DMS114 treated with DMSO at 0.1 percent for 48 hours (cell line): Measurements from ENCODE around the gene LRMDA.

Source experiments
- DNase-seq: peaks from one replicate; lab custom pipeline; 2025; ENCODE audit not compliant: unreplicated experiment; lab: John Stamatoyannopoulos, UW

The LRMDA gene

GRCh38 chr10:75655791-75656451 is 224.5 kb downstream of the LRMDA start:
- DNase-seq = no peak

DNA sequence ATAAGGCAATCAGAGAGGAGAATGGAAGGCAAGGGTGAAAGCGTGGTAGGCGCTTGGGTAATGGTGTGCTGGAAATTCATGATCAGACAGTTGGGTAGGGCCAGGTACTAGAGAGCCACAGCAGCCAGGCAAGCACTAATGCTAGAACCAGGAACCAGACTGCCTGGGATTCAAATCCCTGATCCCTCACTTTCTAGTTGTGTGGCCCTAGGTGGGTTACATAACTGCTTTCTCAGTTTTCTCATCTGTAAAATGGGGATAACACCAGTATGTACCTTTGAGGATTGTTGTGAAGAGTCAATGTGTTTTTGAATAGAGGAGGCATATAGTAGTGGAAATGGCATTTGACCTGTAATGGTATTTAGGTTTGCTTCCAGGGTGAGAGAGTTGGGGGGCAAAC is 225.9 kb downstream of the LRMDA start:
- DNase-seq = no peak

DNA sequence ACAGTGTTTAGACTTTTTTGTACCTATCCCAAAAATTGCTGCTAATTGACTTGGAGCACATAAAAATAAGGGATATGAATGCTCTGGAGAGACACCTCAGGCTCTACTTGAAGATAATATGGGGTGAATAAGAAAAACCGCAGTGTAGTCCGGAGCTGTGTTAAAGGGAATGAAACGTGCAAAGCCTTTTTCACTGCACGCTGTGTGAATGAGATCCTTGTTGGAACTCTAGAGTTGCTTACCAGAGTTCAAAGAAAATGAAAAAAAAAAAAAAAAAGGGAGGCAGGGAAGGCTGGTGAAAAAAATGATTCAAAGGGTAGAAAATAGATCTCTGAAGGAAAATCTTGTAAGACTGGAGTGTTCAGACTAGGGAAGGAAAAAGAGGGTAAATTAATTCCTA is 226.6 kb downstream of the LRMDA start:
- DNase-seq = no peak

DNA sequence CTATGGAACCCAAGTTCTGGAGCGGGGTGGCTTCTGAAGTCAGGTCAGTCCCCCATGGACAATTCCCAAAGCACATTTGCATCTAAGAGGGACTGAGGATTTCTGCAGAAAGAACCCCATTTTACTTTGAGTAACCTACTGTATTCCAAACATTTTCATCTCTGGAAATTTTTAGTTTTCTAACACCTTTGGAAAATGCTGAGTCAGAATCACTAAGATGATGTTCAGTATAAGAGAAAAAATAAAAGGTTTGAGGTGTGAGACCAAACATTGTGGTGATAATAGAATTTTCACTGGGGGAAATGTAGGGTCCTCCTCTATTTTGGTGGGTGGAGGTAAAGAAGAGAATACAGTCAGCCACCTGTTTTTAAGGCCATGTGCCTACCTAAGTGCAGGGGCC is 227.1 kb downstream of the LRMDA start:
- no peak for DNase-seq

GRCh38 chr10:75658915-75659314 is 227.5 kb downstream of the LRMDA start:
- DNase-seq = no peak

DNA sequence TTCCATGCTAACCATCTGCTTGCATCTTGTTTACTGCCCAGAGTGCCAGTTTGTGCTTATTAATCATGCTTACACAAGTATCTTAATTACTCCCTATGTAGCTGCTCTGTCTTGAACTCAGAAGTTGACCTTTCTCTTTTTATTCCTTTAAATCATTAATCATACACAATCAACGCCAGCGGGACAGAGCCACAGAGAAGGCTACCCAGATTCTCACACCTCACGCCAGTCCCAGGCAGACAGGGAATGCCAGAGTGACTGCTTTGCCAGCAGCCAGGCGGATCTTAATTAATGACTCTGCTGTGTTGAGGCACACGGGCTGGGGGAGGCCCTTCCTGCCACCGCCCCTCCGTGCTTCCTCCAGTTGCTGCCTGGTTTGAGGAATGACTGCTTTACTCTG is 229.4 kb downstream of the LRMDA start:
- DNase-seq = no peak

DNA sequence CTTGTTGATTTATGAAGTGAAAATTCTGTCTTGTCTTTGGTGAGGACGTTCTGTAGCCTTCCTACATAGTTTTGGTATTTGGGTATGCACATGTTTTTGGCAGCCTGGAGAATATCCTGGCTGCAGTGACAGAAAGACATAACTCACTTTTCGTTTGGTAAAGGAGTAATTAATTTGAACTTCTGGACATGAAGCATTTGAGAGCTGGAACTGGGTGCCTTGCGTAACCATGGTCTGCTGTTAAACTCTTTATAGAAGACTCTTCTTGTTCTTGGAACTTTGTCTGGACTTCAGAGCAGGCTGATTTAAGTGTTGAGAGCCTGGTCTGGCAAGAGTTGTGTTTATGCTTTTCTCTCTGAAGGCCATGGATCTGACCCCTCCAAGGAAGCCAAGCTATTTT is 231.3 kb downstream of the LRMDA start:
- no peak for DNase-seq

DNA sequence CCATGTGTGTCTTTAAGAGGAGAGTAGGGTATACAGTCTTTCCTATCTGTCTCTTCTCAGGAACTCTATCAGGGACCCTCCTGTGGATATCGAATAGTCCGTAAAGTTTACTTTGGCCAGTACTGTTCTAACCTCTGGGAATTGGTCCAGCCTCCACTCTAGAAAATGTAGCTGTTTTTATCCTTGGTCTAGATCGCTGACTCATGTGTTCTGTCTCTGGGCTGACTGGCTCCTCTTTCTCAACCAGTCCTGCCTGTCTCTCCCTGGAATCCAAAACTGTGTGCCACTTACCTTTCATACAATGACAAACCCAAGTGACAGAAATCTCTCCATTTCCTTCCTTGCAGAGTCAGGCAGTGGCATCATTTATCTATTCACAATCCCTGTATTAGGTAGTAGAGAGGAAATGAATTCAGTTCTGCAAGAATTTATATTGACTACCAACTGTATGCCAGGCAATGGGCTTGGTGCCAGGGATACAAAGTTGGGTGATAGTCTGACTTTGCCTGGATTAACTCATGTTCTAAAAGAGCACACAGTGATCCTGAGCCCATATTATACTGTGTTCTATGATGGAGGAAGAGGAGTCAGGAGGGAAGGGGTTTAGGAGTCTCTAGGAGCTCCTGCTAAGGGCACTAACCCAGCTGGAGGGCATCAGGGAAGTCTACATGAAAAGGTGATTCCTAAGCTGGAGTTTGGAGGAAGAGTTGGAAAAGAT is 232.7 kb downstream of the LRMDA start:
- no peak for DNase-seq

- no peak for DNase-seq
Observed at GRCh38 chr10:75664968-75665367, 233.5 kb downstream of the LRMDA start.

GRCh38 chr10:75665707-75666106 is 234.3 kb downstream of the LRMDA start:
- DNase-seq = no peak

GRCh38 chr10:75672111-75672671 is 240.8 kb downstream of the LRMDA start:
- DNase-seq = no peak

DNA sequence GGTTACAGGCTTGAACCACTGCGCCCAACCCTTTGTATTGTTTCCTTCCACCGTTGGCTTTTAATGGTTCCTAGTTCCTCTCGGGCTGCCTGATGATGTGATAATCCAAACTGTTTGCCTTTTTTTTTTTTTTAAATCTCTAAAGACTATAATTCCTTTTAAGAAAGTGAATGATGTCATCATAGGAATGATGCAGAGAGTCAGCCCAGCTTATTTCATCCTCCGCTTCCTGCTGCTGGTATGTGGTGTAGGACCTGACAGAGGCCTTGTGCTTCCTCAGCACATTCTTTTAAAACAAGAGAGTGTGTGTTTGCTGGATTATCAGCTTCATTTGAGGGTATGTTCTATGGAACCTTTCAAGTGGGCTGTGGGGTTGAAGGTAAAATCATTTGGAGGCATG is 241.4 kb downstream of the LRMDA start:
- DNase-seq = no peak

DNA sequence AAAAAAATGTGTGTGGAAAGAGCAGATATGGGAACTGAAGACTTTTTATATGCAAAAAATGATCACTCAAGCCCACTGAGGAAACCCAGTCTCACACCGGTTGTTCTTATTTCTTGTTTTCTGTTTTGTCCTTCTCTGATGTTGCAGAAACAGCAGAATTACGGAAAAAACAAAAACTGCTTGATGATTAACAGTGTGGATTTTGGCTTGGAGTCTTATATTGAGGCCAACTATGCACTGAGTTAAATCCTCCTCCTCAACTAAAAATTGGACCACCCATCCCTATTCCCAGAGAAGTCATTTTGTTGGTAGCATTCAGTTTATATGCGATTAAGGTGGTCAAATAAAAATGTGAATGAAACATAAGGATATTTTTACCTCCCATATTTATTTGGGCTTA is 246.1 kb downstream of the LRMDA start:
- no peak for DNase-seq

GRCh38 chr10:75678527-75678926 is 247.1 kb downstream of the LRMDA start:
- DNase-seq = no peak

GRCh38 chr10:75679536-75679935 is 248.1 kb downstream of the LRMDA start:
- DNase-seq = no peak

- DNase-seq = no peak
Observed at GRCh38 chr10:75681334-75681733, 249.9 kb downstream of the LRMDA start.

DNA sequence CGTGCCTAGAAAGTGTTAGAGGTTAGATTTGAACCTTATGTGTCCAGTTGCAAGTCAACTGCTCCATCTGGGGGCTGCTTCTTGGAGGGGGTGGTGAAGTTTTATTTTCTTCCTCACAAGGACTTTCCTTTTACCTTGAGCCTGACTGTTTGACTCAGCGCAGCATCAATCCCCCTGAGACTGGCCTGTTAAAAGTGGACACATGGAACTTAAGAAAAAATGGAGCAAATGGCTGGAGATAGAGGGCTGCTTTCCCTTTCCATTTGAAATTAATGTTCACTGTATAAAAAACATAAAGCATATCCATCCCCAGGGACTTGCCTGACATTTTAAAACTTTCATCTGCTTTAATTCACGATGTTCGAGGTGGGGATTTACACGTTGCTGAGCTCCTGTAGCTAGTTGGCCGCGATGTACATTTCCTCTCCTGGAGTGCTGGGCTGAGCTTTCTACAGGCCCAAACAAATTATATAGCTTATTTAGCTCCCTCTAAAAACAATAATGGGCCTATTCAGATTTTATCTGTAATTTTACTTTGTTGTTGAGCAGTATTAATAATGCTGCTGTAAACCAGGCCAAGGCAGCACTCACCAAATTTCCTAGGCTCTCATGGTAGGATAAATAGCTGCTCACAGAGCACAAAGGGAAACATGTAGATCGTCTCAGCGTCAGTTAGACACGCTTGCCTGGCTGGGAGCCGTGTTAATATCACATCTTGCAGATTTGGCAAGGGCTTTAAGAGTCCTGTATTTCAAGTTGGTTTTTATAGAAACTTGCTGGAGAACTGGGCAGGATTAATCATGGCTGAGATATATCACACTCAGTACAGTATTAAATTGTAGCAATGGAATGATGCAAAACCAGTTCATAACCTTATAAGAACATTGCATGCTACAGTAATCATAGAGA is 251.5 kb downstream of the LRMDA start:
- no peak for DNase-seq

DNA sequence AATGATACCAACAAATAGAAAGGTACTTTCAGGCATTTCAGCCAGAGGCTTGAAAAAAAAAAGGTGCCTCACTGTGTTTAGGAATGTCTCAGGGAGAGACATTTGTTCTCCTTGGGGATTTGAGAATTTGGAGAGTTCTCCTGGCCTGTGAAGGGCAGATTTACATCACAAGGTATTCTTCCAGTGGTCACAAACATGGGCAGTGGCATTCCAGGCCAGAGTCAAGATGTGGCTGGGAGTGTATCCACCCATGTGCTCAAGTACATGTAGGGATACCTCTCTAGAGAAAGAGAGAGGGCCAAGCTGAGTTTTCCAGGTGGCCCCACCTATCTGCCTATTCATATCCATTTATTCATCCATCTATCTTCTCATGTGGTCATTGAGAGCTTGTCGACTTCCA is 253.8 kb downstream of the LRMDA start:
- no peak for DNase-seq

- DNase-seq = no peak
Observed at GRCh38 chr10:75688506-75689300, 257.3 kb downstream of the LRMDA start.

DNA sequence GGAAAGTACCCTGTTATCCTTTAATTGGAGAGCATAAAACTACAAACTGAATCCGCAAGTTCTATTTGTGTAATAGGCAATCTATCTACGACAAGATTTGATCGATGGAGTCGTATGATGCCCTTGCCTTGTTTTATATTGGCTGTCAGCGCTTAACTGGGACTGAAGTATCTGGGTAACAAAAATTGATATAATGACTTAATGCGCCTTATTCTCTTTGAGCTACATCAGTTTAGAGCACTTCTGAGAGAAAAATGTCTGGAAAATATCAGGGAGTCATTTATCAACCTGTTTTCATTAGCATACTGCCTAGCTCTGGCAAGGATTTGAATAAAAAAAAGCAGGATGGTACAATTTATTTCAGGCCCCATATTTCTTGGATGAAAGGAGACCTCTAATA is 262.1 kb downstream of the LRMDA start:
- DNase-seq = no peak

GRCh38 chr10:75694269-75694668 is 262.8 kb downstream of the LRMDA start:
- DNase-seq = no peak
